Right atrium auricular region (tissue), 2 donors: ENCODE measurements around the gene CFL2. TPM values are rescaled to one million over a fixed set of nuclear protein-coding genes. Genes with fewer than 3 reads are reported as not detected.
A peak's percentile ranks its signal among the peaks of the same experiment; 100 is the strongest.

ENCODE experiments used
- DNase-seq: peaks from one replicate; pipeline ENCODE4 v3.0.0-alpha.2; 2019; ENCODE audit warnings: low spot score
- H3K27ac ChIP-seq, 2 donors: fragments of 200-600 bp; sonication (generic); 1 replicate in 1 of 2; 2 replicates in 1 of 2; pipeline ENCODE4 v1.5.1; 2016 to 2019
- H3K27me3 ChIP-seq, 2 donors: fragments of 200-600 bp; sonication (generic); one replicate each; pipeline versions ENCODE4 v1.5.1 to v1.6.0; 2017 to 2019
- H3K36me3 ChIP-seq: fragments of 200-600 bp; sonication (generic); one replicate; pipeline ENCODE4 v1.5.1; 2016
- H3K4me1 ChIP-seq, 2 donors: fragments of 200-600 bp; sonication (generic); one replicate each; pipeline versions ENCODE4 v1.5.1 to v1.6.0; 2017 to 2019
- H3K4me3 ChIP-seq, 2 donors: fragments of 200-600 bp; sonication (generic); 1 replicate in 1 of 2; 2 replicates in 1 of 2; pipeline ENCODE4 v1.5.1; 2017 to 2019; ENCODE audit warnings: mild to moderate bottlenecking in 1 of 2, moderate library complexity in 1 of 2
- H3K9me3 ChIP-seq, 2 donors: fragments of 200-600 bp; sonication (generic); one replicate each; pipeline ENCODE4 v1.5.1; 2019
- CTCF ChIP-seq, 2 donors: fragments of 200-600 bp; sonication (generic); IDR thresholded peaks; one replicate each; pipeline ENCODE4 v1.5.1; 2019; ENCODE audit warnings: antibody characterized with exemption in 2 of 2
- total RNA-seq, 2 donors: library from RNA; depleted of rRNA; stranded (reverse); fragments of >200 nt; gene quantifications; one replicate each; pipeline ENCODE4 v1.1.0, GENCODE V29; 2016

The CFL2 gene
- total RNA-seq, 2 donors from 2014 or later = 261 to 441 TPM

- H3K27ac ChIP-seq = no peak overlapping the region
- H3K27me3 ChIP-seq = no peaks in the 10 kb centered on the region
- TF ChIP-seq CTCF (IDR thresholded peaks at IDR 0.05) = no peak
- H3K9me3 ChIP-seq = no peaks in the 10 kb centered on the region
- peaks cover 0 to 8% of the 10 kb centered on the region in 2 donors for H3K4me1 ChIP-seq
- H3K36me3 ChIP-seq = no peaks in the 10 kb centered on the region
- H3K4me3 ChIP-seq = no peak overlapping the region
- DNase-seq = no peak
Observed at GRCh38 chr14:34723867-34724266, 9.5 kb upstream of the CFL2 start.

DNA sequence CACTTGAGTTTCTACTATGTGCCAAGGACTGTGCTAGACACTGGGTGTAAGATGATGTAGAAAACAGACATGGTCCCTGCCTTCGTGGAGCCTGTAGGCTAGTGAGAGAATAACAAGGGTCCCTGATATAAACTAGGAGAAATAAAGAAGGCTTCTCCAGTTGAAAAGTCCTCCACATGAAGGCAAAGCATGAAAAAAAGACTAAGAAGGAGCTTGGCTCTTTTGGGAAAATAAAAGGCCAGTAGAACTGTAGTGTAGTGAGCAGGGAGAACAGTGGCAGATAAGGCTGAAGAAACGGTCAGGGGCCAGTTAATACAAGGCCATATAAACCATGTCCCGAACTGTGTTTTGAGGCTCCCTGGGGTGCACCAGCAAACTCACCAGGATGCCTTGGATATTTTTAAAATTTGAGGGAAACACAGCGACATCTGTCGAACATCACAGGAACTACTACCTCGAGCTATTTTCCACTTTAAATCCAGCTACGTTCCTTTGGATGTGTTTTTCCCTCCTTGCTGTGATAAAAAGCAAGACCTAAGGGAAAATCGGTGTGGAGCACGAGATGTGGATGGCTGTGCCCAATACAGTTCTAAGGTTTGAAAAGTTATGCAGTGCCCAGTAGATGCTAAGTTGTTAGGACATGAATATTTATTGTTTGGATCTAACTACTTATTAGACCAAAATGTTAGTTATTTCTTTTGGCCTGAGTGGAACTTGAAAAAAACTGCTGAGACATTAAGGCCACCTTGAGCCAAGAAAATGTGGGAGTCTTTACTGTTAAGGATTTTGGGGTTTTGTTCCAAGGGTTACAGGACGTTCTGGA lies 8.5 kb upstream of the CFL2 start:
- DNase-seq = peak; percentile 67
- peak; percentile 85 to 86 for TF ChIP-seq CTCF (IDR thresholded peaks at IDR 0.05)
- Histone ChIP-seq H3K36me3 (no peaks in the 10 kb centered on the region), H3K9me3 (no peaks in the 10 kb centered on the region), H3K27me3 (no peaks in the 10 kb centered on the region), H3K4me3 (no peak overlapping the region), H3K4me1 (peaks cover 0 to 8% of the 10 kb centered on the region in 2 donors), H3K27ac (no peak overlapping the region)

DNA sequence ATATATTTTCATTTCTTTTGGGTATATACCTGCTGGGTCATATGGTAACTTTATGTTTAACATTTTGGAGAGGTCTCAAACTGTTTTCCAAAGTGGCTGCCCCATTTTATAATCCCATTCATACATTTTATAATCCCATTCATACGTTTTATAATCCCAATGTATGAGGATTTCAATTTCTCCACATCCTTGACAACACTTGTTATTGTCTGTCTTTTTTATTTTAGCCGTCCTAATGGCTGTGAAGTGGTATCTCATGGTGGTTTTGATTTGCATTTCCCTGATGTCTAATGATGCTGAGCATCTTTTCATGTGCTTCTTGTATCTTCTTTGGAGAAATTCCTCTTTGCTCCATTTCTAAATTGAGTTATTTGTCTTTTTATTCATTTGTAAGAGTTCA lies 6.7 kb upstream of the CFL2 start:
- H3K4me3 ChIP-seq = no peak overlapping the region
- H3K36me3 ChIP-seq = no peaks in the 10 kb centered on the region
- TF ChIP-seq CTCF (IDR thresholded peaks at IDR 0.05) = no peak
- no peaks in the 10 kb centered on the region for H3K27me3 ChIP-seq
- H3K9me3 ChIP-seq = no peaks in the 10 kb centered on the region
- no peak overlapping the region for H3K27ac ChIP-seq
- no peak for DNase-seq
- peaks cover 0 to 8% of the 10 kb centered on the region in 2 donors for H3K4me1 ChIP-seq

DNA sequence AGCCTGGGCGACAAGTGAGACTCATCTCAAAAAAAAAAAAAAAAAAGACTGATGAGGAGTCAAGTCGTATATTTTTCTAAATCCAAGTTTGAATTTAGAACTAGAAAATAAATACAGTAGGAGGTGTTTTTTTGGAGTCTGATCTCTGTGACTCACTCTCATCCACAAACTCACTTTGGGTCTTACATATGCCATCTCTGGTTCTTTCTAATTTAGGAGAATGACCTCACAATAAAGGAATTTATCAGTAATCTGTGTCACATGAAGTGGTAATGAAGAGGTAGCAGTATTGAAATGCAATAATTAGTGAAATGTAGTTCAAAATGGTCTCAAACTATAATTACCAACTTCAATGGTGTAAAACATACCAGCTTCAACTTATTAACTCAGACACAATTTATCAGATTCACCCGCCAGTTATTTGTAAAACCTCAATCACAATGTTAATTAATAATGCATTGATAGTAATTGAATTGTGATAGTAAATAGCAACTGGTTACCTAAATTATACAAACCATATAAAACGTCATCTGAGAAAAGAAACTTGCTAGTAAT lies 4.4 kb upstream of the CFL2 start:
- no peaks in the 10 kb centered on the region for H3K9me3 ChIP-seq
- H3K27ac ChIP-seq = no peak overlapping the region
- DNase-seq = no peak
- no peaks in the 10 kb centered on the region for H3K36me3 ChIP-seq
- peaks cover 0 to 15% of the 10 kb centered on the region in 2 donors for H3K4me1 ChIP-seq
- H3K27me3 ChIP-seq = no peaks in the 10 kb centered on the region
- no peak for TF ChIP-seq CTCF (IDR thresholded peaks at IDR 0.05)
- no peak overlapping the region for H3K4me3 ChIP-seq

DNA sequence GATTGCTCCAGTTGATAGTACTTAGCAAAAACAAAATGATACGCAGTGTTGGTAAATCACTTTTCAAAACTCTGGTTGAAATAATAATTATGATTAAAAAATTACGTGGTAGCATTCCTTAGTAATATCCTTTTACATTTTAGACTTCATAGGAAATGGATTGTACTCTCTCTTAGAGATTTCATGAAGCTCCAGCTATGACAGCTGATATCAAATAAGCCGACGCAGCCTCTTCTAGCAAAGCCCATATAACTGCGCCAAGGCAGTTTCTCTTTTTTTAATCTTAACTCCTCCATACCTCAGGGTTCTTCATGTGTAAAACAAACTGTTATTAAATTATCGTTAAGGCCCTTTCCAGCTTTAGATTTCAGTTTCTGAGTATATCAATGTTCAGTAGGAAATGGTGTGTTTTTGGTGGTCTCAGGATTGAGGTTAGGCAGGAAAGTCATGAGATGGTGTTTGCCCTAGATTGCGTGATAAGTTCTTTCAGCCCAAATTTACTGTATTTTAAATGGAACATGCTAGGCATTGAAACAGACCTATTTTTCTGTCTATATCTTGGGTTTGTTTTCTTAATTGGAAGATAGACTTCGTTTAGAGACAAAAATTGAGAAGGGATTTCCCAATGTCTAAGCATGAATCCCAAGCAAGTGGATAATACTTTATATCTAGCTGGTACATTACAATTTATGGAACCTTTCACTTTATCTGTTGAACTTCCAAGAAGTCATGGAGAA lies 902 bp upstream of the CFL2 start:
- no peaks in the 10 kb centered on the region for H3K9me3 ChIP-seq
- TF ChIP-seq CTCF (IDR thresholded peaks at IDR 0.05) = no peak
- H3K4me3 ChIP-seq = peak overlapping the region; percentile 84 to 89
- H3K27ac ChIP-seq = peak overlapping the region; percentile 99
- H3K4me1 ChIP-seq = peaks cover 0 to 25% of the 10 kb centered on the region in 2 donors
- no peak for DNase-seq
- peaks cover 17% of the 10 kb centered on the region for H3K36me3 ChIP-seq
- no peaks in the 10 kb centered on the region for H3K27me3 ChIP-seq
